ENCODE results near the gene GZMM.

- TF ChIP-seq CTCF (IDR thresholded peaks at IDR 0.05 in 8 of 11, conservative IDR thresholded peaks at IDR 0.05 in 3 of 11) (no peak), POLR2AphosphoS5 (IDR thresholded peaks at IDR 0.05) (peak in 1 of 3 donors; percentile 19)
Measured at GRCh38 chr19:539429-540030, 4.3 kb upstream of the GZMM start.

Measured in spleen (tissue), 7 donors.